Endothelial cell of umbilical vein (primary cell): Measurements from ENCODE around the gene SAC3D1.
A peak's percentile ranks its signal among the peaks of the same experiment; 100 is the strongest.

Experiments
- CTCF ChIP-seq, 2 donors: IDR thresholded peaks; 1 replicate in 1 of 2; 2 replicates in 1 of 2; pipeline ENCODE4 v1.5.1; 2011; ENCODE audit warnings: low read length in 2 of 2, mild to moderate bottlenecking in 2 of 2, moderate library complexity in 2 of 2, control low read depth in 1 of 2, inconsistent platforms in 1 of 2, low read depth in 1 of 2; ENCODE audit not compliant: insufficient read depth in 1 of 2; ENCODE audit errors: extremely low read depth in 1 of 2
- EZH2 ChIP-seq: IDR thresholded peaks from 2 replicates; pipeline ENCODE4 v1.6.1; 2012; ENCODE audit warnings: borderline replicate concordance, low read depth, mild to moderate bottlenecking, moderate library complexity, low read length, inconsistent platforms; ENCODE audit not compliant: severe bottlenecking

GRCh38 chr11:64996710-64997380, 44.2 kb upstream of the SAC3D1 start, which contains the start of gene BATF2:
- peak; percentile 39 to 65 for TF ChIP-seq CTCF (IDR thresholded peaks at IDR 0.05; ENCODE audit: extremely low read depth in 1 of 2, insufficient read depth in 1 of 2, low read depth in 1 of 2, low read length in 2 of 2)
- no peak for TF ChIP-seq EZH2
